ENCODE results near the gene FAM234A. TPM values are rescaled to one million over a fixed set of nuclear protein-coding genes. Genes with fewer than 3 reads are reported as not detected.

The FAM234A gene
- total RNA-seq, 2 donors from 2014 or later = 123 to 130 TPM

DNA sequence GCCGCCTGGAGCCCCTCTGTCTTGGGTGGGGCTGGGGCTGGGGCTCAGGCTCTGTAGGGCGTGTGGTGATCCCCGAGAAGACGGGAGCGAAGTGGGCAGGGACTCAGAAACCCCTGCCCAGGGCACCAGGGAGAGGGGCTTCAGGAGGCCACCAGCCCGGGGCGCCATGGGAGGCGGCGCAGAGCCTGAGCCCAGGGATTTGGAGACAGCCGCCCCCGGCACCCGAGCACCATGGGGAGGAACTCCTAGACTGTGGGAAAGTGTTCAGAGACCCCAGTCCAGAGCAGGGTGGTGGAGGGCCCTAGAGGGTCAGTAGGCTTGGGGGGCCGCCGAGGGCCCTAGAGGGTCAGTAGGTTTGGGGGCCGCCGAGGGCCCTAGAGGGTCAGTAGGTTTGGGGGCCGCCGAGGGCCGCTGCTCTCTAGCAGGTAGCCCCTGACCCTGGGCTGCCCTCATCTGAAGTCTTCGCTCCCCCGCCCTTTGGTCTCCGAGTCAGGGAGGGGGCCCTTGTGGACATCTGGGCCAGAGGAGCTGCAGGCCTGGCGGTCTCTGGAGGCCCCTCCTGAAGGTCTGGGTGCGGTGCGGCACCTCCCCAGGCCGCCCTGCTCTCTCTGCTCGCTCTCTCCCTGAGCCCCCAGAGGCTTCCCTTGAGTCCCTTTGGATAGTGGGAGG lies 46.5 kb downstream of the FAM234A start:
- H3K27me3 ChIP-seq (ENCODE audit: control insufficient read depth, insufficient read depth, low read length, poor library complexity, severe bottlenecking) = peaks cover 10% of the 10 kb centered on the region
- Mint-ChIP-seq H3K27me3 (ENCODE audit: insufficient read depth) (peaks cover 15% of the 10 kb centered on the region), H3K4me1 (no peaks in the 10 kb centered on the region), H3K36me3 (ENCODE audit: low read depth) (peaks cover 8% of the 10 kb centered on the region), H3K9me3 (peaks cover 2% of the 10 kb centered on the region), H3K27ac (no peak overlapping the region), H3K4me3 (peak overlapping the region; percentile 58)
- H3K36me3 ChIP-seq (ENCODE audit: control insufficient read depth, insufficient read depth, low read length) = no peaks in the 10 kb centered on the region
- peaks cover 3% of the 10 kb centered on the region for H3K4me1 ChIP-seq (ENCODE audit: control insufficient read depth, insufficient read depth, low read length)
- 70 to 74% methylated on average over 13 to 27 of the region's 27 CpGs for WGBS, 2 experiments (ENCODE audit: insufficient coverage in 1 of 2, insufficient read length in 1 of 2)
- peak overlapping the region; percentile 66 for H3K4me3 ChIP-seq (ENCODE audit: low read length)
- no peak overlapping the region for H3K27ac ChIP-seq (ENCODE audit: low read depth, low read length)
- H3K9ac ChIP-seq (ENCODE audit: extremely low read depth, low read length, poor library complexity, severe bottlenecking) = no peak overlapping the region
- no peak for TF ChIP-seq CTCF (conservative IDR thresholded peaks at IDR 0.05)
- H3K9me3 ChIP-seq (ENCODE audit: control insufficient read depth, low read length) = no peaks in the 10 kb centered on the region
- DNase-seq = no peak

- no peak for TF ChIP-seq CTCF (conservative IDR thresholded peaks at IDR 0.05)
- peaks cover 5% of the 10 kb centered on the region for H3K36me3 ChIP-seq (ENCODE audit: control insufficient read depth, insufficient read depth, low read length)
- H3K9me3 ChIP-seq (ENCODE audit: control insufficient read depth, low read length) = no peaks in the 10 kb centered on the region
- H3K36me3 Mint-ChIP-seq (ENCODE audit: low read depth) = peaks cover 14% of the 10 kb centered on the region
- H3K4me3 ChIP-seq (ENCODE audit: low read length) = peak overlapping the region; percentile 66
- DNase-seq = peak; percentile 67
- H3K4me1 ChIP-seq (ENCODE audit: control insufficient read depth, insufficient read depth, low read length) = peaks cover 3% of the 10 kb centered on the region
- no peak overlapping the region for H3K27ac Mint-ChIP-seq
- no peak overlapping the region for H3K27ac ChIP-seq (ENCODE audit: low read depth, low read length)
- WGBS, 2 experiments (ENCODE audit: insufficient coverage in 1 of 2, insufficient read length in 1 of 2) = 84 to 92% methylated on average over 14 to 25 of the region's 25 CpGs
- H3K4me1 Mint-ChIP-seq = no peaks in the 10 kb centered on the region
- no peak overlapping the region for H3K9ac ChIP-seq (ENCODE audit: extremely low read depth, low read length, poor library complexity, severe bottlenecking)
- peaks cover 3% of the 10 kb centered on the region for H3K27me3 ChIP-seq (ENCODE audit: control insufficient read depth, insufficient read depth, low read length, poor library complexity, severe bottlenecking)
- peak overlapping the region; percentile 58 for H3K4me3 Mint-ChIP-seq
- peaks cover 7% of the 10 kb centered on the region for H3K9me3 Mint-ChIP-seq
- peaks cover 8% of the 10 kb centered on the region for H3K27me3 Mint-ChIP-seq (ENCODE audit: insufficient read depth)
These were observed 47.1 kb downstream of the FAM234A start for GRCh38 chr16:281660-282255.

DNA sequence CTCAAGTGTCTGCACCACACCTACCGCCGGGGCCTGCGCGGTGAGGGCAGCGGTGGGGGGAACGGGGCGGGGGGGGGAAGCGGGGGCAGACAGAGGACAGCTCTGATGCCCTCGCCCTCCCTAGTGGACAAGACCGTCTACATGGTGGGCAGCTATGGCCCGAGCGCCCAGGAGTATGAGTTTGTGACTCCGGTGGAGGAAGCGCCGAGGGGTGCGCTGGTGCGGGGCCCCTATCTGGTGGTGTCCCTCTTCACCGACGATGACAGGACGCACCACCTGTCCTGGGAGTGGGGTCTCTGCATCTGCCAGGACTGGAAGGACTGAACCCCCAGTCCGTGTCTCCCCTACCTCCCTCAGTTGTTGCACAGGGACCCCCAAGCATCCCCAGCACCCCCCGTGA lies 47.9 kb downstream of the FAM234A start:
- Mint-ChIP-seq H3K36me3 (ENCODE audit: low read depth) (peaks cover 22% of the 10 kb centered on the region), H3K4me1 (no peaks in the 10 kb centered on the region), H3K27ac (no peak overlapping the region), H3K4me3 (no peak overlapping the region), H3K9me3 (peaks cover 8% of the 10 kb centered on the region), H3K27me3 (ENCODE audit: insufficient read depth) (peaks cover 2% of the 10 kb centered on the region)
- TF ChIP-seq CTCF (conservative IDR thresholded peaks at IDR 0.05) = no peak
- WGBS, 2 experiments (ENCODE audit: insufficient coverage in 1 of 2, insufficient read length in 1 of 2) = 90 to 93% methylated on average over 11 to 22 of the region's 22 CpGs
- Histone ChIP-seq H3K4me1 (ENCODE audit: control insufficient read depth, insufficient read depth, low read length) (peaks cover 3% of the 10 kb centered on the region), H3K27ac (ENCODE audit: low read depth, low read length) (no peak overlapping the region), H3K36me3 (ENCODE audit: control insufficient read depth, insufficient read depth, low read length) (peaks cover 12% of the 10 kb centered on the region), H3K4me3 (ENCODE audit: low read length) (no peak overlapping the region), H3K27me3 (ENCODE audit: control insufficient read depth, insufficient read depth, low read length, poor library complexity, severe bottlenecking) (no peaks in the 10 kb centered on the region), H3K9ac (ENCODE audit: extremely low read depth, low read length, poor library complexity, severe bottlenecking) (no peak overlapping the region), H3K9me3 (ENCODE audit: control insufficient read depth, low read length) (no peaks in the 10 kb centered on the region)
- no peak for DNase-seq
